ENCODE data around the gene CPED1.
A peak's percentile ranks its signal among the peaks of the same experiment; 100 is the strongest.

Gene CPED1

DNA sequence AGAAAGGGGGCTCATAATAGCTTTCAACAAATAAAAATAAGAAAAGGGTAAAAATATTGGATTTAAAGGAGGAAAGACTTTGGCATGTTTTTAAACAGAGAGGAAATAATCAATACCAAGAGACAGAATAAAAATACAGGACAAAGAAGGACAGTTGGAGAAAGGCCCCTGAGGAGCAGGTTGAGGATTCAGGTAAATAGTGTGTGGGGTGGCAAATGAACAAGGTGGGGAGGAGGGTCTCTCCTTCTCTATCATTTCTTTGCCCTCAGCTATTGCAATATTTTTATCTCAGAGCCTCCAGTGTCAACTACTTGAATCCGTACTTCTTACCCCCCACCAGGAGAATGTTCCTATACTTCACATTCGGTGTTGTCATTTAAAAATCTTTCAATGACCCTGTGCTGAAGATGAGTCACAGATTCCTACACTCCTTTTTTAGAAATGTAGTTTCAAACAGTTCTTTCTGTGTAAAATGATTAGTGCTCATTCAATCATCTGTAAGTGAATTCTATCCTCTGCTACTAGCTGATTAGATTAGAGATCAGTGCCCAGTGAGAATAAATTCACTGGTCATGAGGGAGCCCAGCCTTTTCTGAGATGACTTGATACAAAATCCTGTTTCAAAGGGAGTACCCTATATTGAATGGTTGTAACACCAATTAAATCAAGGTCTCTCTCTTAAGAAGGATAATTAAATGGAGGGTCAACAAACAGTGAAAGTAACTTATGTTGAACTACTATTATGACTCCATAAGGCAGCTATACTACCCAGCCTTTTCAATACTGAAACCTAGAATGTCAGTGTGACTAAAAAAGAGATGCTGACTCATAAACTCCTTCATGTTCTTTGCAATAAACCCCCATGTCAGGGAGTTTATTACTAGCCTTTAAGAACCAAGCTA is 289.9 kb downstream of the CPED1 start:
- peak; percentile 52 for DNase-seq (ENCODE audit: low read depth)
- H3K4me3 ChIP-seq (replicated peaks; ENCODE audit: low read depth, low read length), result no peak overlapping the region
- TF ChIP-seq, protein P1, sequence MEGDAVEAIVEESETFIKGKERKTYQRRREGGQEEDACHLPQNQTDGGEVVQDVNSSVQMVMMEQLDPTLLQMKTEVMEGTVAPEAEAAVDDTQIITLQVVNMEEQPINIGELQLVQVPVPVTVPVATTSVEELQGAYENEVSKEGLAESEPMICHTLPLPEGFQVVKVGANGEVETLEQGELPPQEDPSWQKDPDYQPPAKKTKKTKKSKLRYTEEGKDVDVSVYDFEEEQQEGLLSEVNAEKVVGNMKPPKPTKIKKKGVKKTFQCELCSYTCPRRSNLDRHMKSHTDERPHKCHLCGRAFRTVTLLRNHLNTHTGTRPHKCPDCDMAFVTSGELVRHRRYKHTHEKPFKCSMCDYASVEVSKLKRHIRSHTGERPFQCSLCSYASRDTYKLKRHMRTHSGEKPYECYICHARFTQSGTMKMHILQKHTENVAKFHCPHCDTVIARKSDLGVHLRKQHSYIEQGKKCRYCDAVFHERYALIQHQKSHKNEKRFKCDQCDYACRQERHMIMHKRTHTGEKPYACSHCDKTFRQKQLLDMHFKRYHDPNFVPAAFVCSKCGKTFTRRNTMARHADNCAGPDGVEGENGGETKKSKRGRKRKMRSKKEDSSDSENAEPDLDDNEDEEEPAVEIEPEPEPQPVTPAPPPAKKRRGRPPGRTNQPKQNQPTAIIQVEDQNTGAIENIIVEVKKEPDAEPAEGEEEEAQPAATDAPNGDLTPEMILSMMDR (IDR thresholded peaks at IDR 0.05; ENCODE audit: low read length, missing control alignments), result no peak

DNA sequence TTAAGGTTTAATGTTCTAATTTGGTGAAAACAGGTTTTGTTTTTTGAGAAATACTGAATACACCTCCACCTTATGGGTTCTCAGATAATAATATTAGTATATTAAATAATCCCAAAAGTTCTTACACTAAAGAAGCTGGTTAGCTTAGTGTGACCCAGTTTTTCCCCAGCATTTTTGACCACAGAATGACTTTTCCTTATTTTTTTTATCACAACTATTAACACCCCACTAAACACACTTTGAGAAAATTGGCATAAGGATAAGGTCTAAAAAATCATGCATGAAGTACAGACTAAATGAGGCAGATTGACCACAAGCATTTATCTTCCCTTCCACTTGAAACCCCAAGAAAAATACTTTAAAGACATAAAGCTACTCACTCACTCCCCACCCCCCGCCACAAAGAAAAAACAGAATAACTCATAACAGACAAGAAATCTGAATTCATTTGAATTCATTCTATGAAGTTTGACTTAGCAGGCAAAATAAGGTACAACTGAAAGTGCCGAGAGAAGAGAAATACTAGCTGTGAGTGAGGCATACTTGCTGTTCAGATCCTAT is 290.6 kb downstream of the CPED1 start:
- no peak overlapping the region for H3K4me3 ChIP-seq (replicated peaks; ENCODE audit: low read depth, low read length)
- no peak for DNase-seq (ENCODE audit: low read depth)
- TF ChIP-seq, protein P1 (IDR thresholded peaks at IDR 0.05; ENCODE audit: low read length, missing control alignments), result no peak

DNA sequence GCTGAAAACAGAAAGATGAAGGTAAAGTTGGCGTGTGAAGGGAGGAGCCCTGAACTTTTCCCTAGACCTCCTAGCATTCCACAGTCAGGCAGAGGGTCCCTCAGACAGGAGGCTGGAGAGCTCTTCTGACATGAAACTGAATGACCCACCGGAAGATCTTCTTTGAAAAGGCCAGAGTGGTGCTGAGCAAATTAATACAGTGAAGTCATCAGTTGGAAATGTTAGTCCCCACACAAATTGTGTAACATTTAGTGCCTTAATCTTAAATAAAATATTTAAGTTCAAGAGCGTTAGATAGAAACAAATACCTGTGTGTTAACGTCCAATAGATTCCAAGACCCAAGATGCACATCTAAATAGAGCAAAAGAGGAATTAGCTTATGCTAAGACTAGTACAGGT is 291.3 kb downstream of the CPED1 start:
- TF ChIP-seq, protein P1 (IDR thresholded peaks at IDR 0.05; ENCODE audit: low read length, missing control alignments), result no peak
- DNase-seq (ENCODE audit: low read depth), result no peak
- no peak overlapping the region for H3K4me3 ChIP-seq (replicated peaks; ENCODE audit: low read depth, low read length)

DNA sequence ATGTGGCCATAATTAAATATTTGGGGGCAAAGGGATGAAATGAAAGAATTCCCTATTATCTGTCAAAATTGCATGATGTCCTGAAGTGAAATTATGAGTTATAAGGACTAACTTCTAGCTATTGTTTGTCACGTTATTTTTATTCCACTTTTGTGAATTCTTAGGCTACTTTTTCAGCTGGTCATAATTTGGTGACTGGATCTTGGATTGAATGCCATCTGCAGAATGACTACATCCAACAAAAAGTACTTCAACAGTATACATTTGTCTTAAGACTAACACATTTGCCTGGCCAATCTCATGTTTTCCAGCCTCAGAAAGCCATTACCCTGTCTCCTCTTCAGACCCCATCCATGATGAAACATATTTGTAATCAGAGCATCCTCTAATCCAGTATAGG is 292.1 kb downstream of the CPED1 start:
- no peak for DNase-seq (ENCODE audit: low read depth)
- TF ChIP-seq, protein P1 (IDR thresholded peaks at IDR 0.05; ENCODE audit: low read length, missing control alignments), result no peak
- no peak overlapping the region for H3K4me3 ChIP-seq (replicated peaks; ENCODE audit: low read depth, low read length)

DNA sequence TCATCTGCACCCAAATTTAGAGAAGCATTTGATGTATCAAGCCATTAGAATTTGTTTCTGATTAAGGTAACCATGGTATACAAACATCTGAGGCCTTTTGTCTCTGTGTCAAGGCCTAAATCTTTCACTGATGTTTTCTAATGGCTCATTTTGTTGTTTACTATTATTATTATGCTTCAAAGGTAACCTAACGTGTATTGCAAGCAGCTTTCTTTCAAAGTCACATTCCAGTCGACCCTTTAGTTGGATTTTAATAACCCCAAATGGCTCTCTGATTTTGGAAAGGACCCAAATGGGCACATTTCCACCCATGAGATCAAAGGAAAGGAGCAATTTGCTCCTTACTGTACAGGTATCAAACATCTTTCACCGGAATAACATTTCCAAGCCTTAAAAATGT is 293.6 kb downstream of the CPED1 start:
- TF ChIP-seq, protein P1 (IDR thresholded peaks at IDR 0.05; ENCODE audit: low read length, missing control alignments), result no peak
- DNase-seq (ENCODE audit: low read depth), result no peak
- H3K4me3 ChIP-seq (replicated peaks; ENCODE audit: low read depth, low read length), result no peak overlapping the region

DNA sequence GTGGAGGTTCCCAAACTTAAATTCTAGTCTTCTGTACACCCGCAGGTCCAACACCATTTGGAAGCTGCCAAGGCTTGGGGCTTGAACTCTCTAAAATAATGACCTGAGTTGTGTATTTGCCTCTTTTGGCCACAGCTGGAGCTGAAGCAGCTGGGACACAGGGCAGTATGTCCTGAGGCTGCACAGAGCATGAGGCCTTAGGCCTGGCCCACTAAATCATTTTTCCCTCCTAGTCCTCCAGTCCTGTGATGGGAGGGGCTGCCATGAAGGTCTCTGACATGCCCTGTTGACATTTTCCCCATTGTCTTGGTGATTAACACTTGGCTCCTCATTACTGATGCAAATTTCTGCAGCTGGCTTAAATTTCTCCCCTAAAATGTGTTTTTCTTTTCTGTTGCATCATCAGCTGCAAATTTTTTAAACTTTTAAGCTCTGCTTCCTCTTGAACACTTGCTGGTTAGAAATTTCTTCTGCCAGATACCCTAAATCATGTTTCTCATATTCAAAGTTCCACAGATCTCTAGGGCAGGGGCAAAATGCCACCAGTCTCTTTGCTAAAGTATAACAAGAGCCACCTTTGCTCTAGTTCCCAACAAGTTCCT is 296.7 kb downstream of the CPED1 start:
- TF ChIP-seq, protein P1 (IDR thresholded peaks at IDR 0.05; ENCODE audit: low read length, missing control alignments), result no peak
- no peak for DNase-seq (ENCODE audit: low read depth)

More for the DNA sequence above, 296.7 kb downstream of the CPED1 start:
- no peak overlapping the region for H3K4me3 ChIP-seq (replicated peaks; ENCODE audit: low read depth, low read length)

Data from fibroblast of pulmonary artery (primary cell).